Measurements from ENCODE around the gene HERC5.
A peak's percentile ranks its signal among the peaks of the same experiment; 100 is the strongest.
"Not testable (repeated sequence)": the region's sequence is repeated elsewhere in the genome, so short reads cannot be mapped to it uniquely, and the experiment has no call there.

HERC5 gene

DNA sequence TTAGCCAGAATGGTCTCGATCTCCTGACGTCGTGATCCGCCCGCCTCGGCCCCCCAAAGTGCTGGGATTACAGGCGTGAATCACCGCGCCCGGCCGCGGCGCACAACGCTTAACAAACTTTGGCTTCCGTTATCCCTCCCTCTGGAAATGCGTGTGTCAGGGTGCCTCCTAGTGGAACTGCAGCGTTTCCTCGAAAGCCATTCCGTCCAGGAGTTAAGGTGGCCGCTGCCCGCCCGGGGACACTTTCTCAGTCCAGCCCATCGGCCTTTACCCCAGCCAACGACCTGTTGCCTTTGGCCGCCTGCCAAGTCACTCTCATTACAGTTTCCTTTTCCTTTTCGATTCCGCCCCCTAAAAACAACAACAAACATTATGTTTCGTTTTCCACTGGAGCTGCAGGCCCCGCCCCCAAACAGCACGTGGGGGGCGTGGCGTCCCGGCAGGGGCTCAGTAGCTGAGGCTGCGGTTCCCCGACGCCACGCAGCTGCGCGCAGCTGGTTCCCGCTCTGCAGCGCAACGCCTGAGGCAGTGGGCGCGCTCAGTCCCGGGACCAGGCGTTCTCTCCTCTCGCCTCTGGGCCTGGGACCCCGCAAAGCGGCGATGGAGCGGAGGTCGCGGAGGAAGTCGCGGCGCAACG is at the start of gene HERC5:
Gene HERC5 (plus strand): TSS at position 450 of the 637 bp plus-strand sequence. CDS start 151 bp downstream, at position 601.
- FAIRE-seq (peak; percentile 99), DNase-seq (ENCODE audit: extremely low spot score, insufficient read length, low read depth) (peak; percentile 94)

DNA sequence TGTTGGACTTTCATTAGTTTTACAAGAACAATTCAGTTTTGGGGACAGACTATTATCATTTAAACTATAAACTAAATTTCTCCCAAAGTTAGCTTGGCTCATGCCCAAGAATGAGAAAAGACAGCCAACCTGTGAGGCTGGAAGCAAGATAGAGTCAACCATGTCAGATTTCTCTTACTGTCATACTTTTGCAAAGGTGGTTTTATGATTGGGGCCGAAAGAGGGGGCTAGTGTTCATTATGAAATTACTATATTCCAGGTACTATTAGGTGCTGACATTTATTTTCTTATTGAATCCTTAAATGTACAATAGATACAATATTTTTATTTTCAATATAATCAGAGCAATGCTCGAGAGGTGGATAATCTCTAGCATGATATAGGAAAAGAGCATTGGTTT is 47.7 kb upstream of the HERC5 start:
- DNase-seq (ENCODE audit: extremely low spot score, insufficient read length, low read depth), result no peak
- no peak for FAIRE-seq

DNA sequence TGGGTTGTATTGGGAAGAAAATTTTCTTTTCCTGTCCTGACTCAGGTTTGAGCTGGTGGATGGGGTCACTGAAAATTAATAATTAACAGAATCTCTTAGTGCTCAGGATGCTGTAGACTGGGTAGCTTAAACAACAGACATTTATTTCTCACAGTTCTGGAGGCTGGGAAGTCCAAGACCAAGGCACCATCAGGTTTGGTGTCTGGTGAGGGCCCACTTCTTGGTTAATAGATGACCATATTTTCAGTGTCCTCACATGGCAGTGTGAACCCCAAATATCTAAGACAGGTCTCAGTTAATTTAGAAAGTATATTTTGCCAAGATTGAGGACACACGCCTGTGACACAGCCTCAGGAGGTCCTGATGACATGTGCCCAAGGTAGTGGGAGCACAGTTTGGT is 47.1 kb upstream of the HERC5 start:
- FAIRE-seq, result no peak
- no peak for DNase-seq (ENCODE audit: extremely low spot score, insufficient read length, low read depth)

DNA sequence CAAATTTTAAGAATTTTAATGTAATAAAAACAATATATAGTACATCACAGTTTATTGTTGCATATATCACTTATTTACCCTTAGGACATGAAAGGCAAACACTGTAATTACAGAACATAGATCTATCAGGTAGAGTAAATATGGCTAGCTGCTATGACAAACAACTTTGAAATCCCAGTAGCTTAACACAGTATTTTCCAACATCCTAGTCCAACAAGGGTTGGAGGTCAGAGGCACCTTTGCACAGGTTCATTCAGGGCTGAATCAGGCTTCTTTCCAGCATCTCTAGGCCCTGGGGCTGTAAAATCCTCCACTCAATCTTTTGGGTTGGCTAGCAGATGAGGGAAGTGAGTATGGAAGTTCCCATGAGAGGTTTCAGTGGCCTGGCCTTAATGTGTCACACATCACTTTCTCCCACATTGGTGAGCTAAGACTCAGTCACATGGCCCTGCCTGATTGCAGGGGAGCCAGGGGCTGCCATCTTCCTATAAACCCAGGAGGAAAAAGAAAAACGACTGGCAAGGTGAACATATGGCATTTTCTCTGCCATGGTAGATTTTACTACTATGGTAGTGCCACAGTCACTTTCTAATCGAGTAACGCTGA is 45.3 kb upstream of the HERC5 start:
- DNase-seq (ENCODE audit: extremely low spot score, insufficient read length, low read depth), result no peak
- peak; percentile 66 for FAIRE-seq

DNA sequence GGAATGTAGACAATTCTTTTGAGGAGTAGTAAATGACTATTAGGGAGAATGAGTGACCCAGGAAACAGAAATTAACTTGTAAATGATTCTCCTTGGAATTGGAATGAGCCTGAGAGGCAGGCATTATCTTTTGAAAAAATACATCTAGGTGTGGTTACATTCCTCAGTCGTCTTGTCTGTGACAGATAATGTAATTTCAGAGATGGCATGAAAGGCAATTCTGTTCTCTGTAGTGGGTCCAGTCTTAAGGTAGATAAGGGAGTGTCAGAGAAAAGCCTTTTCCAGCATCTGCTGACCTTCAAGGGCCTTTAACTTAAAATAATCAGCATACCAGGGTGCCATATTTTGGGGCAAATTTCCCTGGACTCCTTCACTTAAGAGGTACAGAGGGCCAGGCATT is 43.1 kb upstream of the HERC5 start:
- no peak for DNase-seq (ENCODE audit: extremely low spot score, insufficient read length, low read depth)
- no peak for FAIRE-seq

DNA sequence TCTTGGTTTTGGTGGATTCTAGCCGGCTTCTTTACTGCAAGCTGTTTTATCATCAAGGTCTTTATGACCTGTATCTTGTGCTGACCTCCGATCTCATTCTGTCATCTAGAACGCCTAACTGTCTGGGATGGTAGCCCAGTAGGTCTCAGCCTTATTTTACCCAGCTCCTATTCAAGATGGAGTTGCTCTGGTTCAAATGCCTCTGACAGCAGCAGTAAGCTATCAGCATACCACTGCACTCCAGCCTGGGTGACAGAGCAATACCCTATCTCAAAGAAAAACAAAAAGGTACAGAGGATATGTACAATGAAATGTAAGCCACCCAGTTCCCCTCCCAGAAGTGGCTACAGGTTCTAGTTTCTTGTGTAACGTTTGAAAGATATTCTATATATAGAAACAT is 42.2 kb upstream of the HERC5 start:
- no peak for DNase-seq (ENCODE audit: extremely low spot score, insufficient read length, low read depth)
- FAIRE-seq, result no peak

DNA sequence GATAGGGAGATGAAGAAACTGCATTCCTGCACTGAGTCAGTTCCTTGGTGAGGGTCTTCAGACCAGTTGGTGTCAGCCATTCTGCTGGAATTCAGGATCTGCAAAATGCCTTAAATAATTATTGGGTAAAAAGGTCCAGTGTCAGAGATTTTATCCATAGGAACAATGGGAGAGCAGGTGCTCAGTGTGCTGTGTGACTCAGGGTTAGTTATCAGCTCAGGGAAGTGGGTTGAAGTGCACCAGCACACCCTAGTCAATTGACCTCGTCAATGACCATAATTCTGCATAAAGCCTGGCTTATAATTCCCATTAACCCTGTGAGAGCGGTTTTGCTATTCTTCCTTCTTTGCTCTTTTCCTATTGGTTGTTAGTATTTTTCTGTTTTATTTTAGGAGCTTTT is 40.9 kb upstream of the HERC5 start:
- DNase-seq (ENCODE audit: extremely low spot score, insufficient read length, low read depth) (no peak), FAIRE-seq (no peak)

DNA sequence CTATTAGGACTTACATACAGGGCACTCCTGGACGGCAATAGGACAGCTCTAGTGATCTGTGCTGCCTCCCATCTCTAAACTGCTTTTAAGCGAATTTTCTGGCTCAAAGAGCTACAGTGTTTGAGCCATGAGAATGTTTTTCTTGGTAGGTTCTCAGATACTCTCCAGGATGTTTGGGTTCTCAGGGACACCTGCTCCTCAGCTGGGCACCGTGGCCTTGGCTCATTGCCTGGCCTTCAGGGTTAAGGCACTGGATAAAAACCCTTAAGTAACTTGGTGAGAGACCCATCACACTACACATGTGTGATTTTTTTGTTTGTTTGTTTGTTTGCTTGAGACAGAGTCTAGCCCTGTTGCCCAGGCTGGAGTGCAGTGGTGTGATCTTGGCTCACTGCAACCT is 38.5 kb upstream of the HERC5 start:
- FAIRE-seq (no peak), DNase-seq (ENCODE audit: extremely low spot score, insufficient read length, low read depth) (no peak)

DNA sequence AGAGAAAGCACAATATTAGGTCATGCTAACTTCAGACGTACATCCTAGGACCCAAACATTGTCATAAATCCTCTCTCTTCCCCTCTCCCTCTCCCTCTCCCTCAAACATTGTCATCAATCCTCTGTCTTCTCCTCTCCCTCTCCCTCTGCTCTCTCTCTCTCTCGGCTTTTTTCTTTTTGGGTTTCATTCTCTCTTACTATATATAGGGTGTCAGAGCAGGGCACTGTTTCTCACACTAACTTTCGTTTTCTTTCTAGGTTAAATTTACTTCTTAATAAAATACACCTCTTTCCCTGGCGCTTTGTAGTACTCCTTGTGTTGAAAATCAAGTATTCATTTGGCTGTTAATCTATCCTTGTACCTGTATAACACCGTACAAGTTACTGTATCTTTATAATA is 37.0 kb upstream of the HERC5 start:
- FAIRE-seq (peak; percentile 49), DNase-seq (ENCODE audit: extremely low spot score, insufficient read length, low read depth) (no peak)

DNA sequence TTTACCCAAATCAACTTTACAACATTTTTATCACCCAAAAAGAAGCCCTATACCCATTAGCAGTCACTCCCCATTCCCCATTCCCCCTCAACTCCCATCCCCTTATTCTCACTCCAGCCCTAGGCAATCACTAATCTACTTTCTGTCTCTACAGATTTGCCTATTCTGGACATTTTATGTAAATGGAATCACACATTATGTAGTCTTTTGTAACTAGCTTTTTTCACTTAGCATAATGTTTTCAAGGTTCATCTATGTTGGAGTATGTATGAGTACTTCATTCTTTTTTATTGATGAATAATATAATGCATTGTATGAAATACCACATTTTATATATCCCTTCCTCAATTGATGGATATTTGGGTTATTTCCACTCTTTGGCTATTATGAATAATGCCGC is 36.1 kb upstream of the HERC5 start:
- FAIRE-seq (no peak), DNase-seq (ENCODE audit: extremely low spot score, insufficient read length, low read depth) (no peak)

DNA sequence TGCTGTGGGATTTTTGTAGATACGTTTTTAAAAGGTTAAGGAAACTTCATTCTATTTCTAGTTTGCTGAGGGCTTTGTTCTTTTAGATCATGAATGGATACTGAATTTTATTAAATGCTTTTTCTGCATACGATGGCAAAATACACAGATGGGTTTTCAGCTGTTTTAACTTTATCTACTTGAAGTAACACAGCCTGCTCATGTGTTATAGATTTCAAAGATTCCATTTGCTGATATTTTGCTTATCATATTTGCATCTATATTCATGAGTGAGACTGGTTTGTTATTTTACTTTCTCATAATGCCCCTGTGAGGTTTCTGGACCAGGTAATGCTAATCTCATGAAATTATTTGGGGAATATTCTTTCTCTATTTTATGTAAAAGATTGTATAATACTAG is 34.5 kb upstream of the HERC5 start:
- FAIRE-seq (peak; percentile 12), DNase-seq (ENCODE audit: extremely low spot score, insufficient read length, low read depth) (no peak)

DNA sequence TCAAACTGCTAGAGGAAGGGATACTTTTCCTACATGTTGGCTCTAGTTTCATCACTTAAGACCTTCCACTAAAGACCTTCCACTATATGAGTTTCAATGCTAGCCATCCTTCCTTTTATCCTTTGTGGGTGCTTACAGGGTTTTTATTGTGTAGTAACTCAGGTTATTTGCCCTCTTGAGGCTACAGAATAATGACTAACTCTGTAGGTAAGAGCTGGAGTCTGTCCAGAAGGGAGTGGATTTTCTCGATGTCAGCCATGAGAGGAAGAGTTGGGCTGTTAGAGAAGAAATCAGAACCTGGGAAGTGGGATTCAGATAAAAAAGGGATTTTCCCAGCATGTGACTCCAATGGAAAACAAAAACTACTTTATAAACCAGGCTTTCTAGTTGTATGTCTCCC is 27.5 kb upstream of the HERC5 start:
- DNase-seq (ENCODE audit: extremely low spot score, insufficient read length, low read depth) (no peak), FAIRE-seq (no peak)

DNA sequence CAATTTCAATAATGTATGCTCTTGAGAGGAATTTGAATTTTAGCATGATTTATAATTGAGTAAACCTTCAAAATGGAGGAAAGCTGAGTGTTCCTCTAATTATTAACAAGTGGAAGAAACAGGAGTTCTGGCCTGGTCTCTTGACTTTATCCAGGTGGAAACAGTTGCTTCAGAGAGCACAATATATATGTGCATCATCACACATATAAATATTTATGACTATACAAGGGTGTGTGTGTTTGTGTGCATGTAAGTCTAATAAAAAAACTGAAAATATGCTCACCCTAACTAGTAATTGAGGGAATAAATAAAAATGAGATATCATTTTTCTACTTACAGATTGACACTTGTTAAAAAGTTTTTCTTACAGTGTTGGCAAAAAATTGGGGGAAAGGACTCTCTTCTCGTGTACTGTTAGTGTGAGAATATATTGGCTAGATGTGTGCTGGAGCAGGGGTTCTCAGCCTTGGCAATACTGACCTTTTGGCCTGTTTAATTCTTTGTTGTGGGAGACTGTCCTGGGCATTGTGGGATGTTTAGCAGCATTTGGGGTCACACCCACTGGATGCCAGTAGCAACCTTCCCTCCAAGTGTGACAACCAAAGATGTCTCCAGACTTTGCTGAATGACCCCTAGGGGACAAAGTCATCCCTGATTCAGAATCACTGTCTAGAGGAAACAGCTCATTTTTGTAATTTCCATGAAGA is 20.8 kb upstream of the HERC5 start:
- FAIRE-seq, result no peak
- no peak for DNase-seq (ENCODE audit: extremely low spot score, insufficient read length, low read depth)

DNA sequence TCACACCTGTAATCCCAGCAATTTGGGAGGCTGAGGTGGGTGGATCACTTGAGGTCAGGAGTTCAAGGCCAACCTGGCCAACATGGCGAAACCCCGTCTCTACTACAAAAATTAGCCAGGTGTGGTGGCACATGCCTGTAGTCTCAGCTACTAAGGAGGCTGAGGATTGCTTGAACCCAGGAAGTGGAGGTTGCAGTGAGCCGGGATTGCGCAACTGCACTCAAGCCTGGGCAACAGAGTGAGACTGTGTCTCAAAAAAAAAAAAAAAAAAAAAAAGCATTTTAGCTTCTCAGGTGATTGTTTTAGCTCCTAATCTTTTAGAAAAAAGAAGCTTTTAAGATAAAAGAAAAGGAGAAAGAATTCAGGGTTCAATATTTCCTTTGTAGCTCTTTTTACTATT is 19.0 kb upstream of the HERC5 start:
- DNase-seq (ENCODE audit: extremely low spot score, insufficient read length, low read depth); FAIRE-seq: not testable (repeated sequence)

DNA sequence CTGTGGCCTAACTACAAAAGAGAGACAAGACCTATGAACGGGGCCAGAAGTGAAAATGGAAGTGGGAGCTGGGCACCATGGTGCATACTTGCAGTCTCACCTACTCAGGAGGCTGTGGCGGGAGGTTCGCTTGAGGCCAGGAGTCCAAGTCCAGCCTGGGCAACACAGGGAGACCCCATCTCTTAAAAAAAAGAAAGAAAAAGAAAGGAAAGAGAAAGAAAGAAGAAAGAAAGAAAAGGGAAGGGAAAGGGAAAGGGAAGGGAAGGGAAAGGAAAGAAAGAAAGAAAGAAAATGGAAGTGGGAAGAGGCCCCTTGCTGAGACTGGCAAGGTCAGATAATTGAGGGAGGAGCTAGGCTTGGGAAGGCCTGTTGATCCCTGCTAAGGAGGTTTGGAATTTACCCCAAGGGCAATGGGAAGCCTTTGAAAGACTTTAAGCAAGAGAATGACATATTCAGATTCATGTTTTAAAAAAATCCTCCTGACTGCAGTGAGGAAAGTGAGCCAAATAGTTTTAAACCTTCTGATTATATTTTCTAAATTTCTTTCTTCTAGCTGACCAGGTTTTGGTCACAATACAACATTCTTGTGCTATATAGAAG is 17.7 kb upstream of the HERC5 start:
- FAIRE-seq (no peak), DNase-seq (ENCODE audit: extremely low spot score, insufficient read length, low read depth) (no peak)

DNA sequence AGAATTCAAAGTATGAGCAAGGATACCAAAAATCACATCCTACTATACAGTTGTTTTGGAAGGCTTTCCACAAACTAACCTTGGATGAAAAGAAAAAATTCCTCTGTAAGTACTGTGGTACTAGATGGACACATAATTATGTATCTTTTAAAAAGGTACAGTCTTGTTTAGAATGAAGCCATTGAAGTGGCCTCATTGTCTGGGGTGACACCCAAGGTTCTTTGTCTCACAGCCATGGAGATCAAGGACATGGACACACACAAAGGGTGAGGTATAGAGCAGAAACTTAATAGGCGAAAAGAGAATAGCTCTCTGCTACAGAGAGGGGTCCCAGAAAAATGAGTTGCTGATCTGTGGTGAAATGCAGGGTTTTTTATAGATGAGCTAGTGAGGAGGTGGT is 16.8 kb upstream of the HERC5 start:
- DNase-seq (ENCODE audit: extremely low spot score, insufficient read length, low read depth), result no peak
- no peak for FAIRE-seq

DNA sequence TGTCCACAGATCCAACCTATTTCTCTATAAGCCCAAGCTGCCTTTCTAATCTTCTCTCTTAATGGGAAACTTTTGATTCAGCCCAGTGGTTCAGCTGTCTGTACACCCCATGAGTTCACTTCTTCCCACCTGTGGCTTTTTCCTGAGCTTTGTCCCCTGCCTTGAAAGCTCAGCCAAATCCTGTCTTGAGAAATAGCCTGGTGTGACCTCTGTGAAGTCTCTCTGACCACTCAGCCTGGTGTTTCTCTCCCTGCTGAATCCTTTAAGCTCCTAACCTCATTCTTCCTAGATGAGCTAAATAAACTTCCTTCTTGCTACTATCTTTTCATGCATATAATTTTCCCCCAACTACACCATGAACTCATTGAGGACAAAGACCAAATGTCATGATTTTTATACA is 15.2 kb upstream of the HERC5 start:
- DNase-seq (ENCODE audit: extremely low spot score, insufficient read length, low read depth) (no peak), FAIRE-seq (no peak)

DNA sequence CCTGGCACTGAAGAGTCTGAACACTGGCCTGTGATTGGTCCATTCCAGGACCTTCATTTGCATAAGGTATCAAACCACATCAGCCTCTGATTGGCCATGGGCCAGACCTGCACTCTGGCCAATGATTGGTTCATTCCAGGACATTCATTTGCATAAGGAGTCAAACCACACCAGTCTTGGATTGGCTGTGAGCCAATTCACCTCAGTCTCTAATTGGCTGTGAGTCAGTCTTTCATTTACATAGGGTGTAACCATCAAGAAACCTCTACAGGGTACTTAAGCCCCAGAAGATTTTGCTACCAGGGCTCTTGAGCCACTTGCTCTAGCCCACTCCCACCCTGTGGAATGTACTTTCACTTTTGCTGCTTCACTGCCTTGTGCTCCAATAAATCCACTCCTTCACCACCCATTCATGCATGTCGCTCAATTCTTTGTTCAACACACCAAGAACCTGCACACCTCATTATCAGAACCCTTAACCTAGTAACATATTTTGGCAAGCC is 14.2 kb upstream of the HERC5 start:
- no peak for DNase-seq (ENCODE audit: extremely low spot score, insufficient read length, low read depth)
- no peak for FAIRE-seq

DNA sequence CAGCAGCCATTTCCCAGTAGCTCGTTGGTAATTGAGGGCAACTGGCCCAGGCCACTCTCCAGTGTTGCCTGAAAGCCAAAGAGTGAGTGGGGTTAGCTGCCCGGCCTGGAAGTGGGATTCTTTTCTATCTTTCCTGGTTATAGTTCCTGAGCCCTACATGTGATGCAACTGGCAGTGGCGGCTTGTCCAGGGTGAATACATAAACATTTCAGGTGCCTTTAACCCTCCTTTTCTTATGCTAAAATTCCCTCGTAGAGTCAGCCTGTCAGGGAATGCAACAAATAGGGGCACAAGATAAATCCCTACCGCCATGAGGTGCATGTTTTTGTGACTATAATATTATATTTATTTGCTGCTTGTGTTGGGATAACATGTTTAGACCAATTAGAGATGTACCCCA is 13.4 kb upstream of the HERC5 start:
- no peak for FAIRE-seq
- DNase-seq (ENCODE audit: extremely low spot score, insufficient read length, low read depth), result no peak

DNA sequence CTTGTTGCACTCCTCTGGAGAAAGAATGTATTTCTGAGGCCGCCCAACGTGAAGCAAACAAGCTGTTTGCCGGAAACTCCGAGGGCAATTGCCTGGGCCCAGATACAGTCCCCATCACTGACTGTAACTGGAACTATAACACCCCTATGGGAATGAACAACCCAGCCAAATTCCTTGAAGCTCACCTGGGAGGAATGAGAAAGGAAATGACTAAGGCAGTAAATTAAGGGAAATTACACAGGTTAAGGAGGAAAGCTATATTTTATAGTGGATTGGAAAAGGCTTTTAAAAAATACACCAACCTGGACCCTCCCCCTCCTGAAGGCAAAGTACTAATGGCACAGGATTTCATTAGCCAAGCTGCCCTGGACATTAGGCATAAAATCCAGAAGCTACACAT is 11.7 kb upstream of the HERC5 start:
- no peak for DNase-seq (ENCODE audit: extremely low spot score, insufficient read length, low read depth)
- no peak for FAIRE-seq

DNA sequence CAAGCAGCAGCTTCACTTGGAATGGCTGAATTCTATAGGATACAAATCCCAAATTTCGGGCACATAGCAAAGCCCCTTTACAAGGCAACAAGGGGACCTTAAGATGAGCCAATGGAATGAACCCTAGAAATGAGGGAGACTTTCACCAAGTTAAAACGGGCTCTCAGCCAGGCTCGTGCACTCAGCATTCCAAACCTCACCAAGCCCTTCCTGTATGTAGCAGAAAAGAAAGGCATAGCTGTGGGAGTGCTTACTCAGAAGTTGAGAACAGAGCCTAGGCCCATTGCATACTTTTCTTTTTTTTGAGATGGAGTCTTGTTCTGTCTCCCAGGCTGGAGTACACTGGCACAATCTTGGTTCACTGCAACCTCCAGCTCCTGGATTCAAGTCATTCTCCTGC is 10.8 kb upstream of the HERC5 start:
- DNase-seq (ENCODE audit: extremely low spot score, insufficient read length, low read depth) (no peak), FAIRE-seq (no peak)

All from GM18507 (cell line).